Lower lobe of right lung (tissue), 2 donors: ENCODE results near the gene MEF2B. TPM values are rescaled to one million over a fixed set of nuclear protein-coding genes. Genes with fewer than 3 reads are reported as not detected.
A peak's percentile ranks its signal among the peaks of the same experiment; 100 is the strongest.
"Not testable (repeated sequence)": the region's sequence is repeated elsewhere in the genome, so short reads cannot be mapped to it uniquely, and the experiment has no call there.

Source experiments
- ATAC-seq, 2 donors: fragments of 200-7000 bp; cut with Tn5 transposase; one replicate each; pipeline ENCODE4 v1.9.1; 2020 to 2022; ENCODE audit warnings: mild to moderate bottlenecking in 2 of 2, moderate library complexity in 2 of 2
- DNase-seq: peaks from one replicate; pipeline ENCODE4 v3.0.0-alpha.2; 2020
- H3K27ac ChIP-seq: fragments of 200-600 bp; one replicate; pipeline ENCODE4 v1.8.0; 2022
- H3K27me3 ChIP-seq: fragments of 200-600 bp; one replicate; pipeline ENCODE4 v1.8.0; 2022; ENCODE audit warnings: low read depth
- H3K36me3 ChIP-seq: fragments of 200-600 bp; one replicate; pipeline ENCODE4 v1.8.0; 2022; ENCODE audit warnings: mild to moderate bottlenecking
- H3K4me1 ChIP-seq: fragments of 200-600 bp; one replicate; pipeline ENCODE4 v1.8.0; 2022
- H3K4me3 ChIP-seq: fragments of 200-600 bp; one replicate; pipeline ENCODE4 v1.8.0; 2022; ENCODE audit warnings: mild to moderate bottlenecking
- H3K9me3 ChIP-seq: fragments of 200-600 bp; one replicate; pipeline ENCODE4 v1.8.0; 2022
- intact Hi-C: fragments of 100-400 bp; cut with DNase I; formaldehyde crosslinking; loops from one replicate; pipeline ENCODE4 v1.11.0; 2022
- total RNA-seq: library from RNA; stranded (reverse); fragmentation: NEBNext Ultra II Directional; extraction: Animal tissue kit (Norgen Biotek cat#: 25700); gene quantifications from one replicate; pipeline ENCODE4 v1.2.1, GENCODE V29; 2021
- TF ChIP-seq, protein P1 (sequence below): fragments of 200-600 bp; IDR thresholded peaks from one replicate; pipeline ENCODE4 v1.8.0; 2022; ENCODE audit warnings: antibody characterized with exemption, mild to moderate bottlenecking
- donor health status: DM: no; HTN: yes; CAD: no; lungs with severe emphysema.

MEF2B gene
- total RNA-seq, 1 donor from 2014 or later, result 2.7 TPM

DNA sequence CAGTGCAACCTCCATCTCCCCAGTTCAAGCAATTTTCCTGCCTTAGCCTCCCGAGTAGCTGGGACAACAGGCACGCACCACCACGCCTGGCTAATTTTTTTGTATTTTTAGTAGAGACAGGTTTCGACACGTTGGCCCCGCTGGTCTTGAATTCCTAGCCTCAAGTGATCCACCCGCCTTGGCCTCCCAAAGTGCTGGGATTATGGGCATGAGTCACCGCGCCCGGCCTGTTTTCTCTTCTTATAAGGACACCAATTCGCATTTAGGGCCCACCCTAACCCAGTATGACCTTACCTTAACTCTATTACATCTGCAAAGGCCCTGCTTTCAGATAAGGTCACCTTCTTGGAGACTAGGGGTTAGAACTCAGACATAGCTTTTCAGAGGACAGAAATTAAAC is 66.9 kb downstream of the MEF2B start:
- H3K27me3 ChIP-seq, result no peaks in the 10 kb centered on the region
- no peaks in the 10 kb centered on the region for H3K9me3 ChIP-seq
- no peaks in the 10 kb centered on the region for H3K4me1 ChIP-seq
- TF ChIP-seq, protein P1, sequence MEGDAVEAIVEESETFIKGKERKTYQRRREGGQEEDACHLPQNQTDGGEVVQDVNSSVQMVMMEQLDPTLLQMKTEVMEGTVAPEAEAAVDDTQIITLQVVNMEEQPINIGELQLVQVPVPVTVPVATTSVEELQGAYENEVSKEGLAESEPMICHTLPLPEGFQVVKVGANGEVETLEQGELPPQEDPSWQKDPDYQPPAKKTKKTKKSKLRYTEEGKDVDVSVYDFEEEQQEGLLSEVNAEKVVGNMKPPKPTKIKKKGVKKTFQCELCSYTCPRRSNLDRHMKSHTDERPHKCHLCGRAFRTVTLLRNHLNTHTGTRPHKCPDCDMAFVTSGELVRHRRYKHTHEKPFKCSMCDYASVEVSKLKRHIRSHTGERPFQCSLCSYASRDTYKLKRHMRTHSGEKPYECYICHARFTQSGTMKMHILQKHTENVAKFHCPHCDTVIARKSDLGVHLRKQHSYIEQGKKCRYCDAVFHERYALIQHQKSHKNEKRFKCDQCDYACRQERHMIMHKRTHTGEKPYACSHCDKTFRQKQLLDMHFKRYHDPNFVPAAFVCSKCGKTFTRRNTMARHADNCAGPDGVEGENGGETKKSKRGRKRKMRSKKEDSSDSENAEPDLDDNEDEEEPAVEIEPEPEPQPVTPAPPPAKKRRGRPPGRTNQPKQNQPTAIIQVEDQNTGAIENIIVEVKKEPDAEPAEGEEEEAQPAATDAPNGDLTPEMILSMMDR, result no peak
- intact Hi-C loops, result no loop called here
- H3K4me3 ChIP-seq, result no peak overlapping the region
- DNase-seq (no peak), ATAC-seq (no peak)
- H3K36me3 ChIP-seq, result peaks cover 17% of the 10 kb centered on the region
- no peak overlapping the region for H3K27ac ChIP-seq

DNA sequence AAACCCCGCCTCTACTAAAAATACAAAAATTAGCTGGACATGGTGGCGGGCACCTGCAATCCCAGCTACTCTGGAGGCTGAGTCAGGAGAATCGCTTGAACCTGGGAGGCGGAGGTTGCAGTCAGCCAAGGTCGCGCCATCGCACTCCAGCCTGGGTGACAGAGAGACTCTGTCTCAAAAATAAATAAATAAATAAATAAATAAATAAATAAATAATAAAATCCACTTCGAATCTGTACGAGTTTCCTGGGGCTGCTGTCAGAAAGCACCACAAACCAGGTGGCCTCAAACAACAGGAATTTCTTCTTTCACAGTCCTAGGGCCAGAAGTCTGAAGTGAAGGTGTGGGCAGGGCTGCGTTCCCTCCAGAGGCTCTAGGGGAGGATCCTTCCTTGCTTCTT is 67.5 kb downstream of the MEF2B start:
- H3K4me3 ChIP-seq, intact Hi-C loops, H3K4me1 ChIP-seq, ATAC-seq, DNase-seq, H3K27ac ChIP-seq, H3K27me3 ChIP-seq, H3K9me3 ChIP-seq: not testable (repeated sequence)
- peaks cover 23% of the 10 kb centered on the region for H3K36me3 ChIP-seq

GRCh38 chr19:19101540-19101939 is 68.5 kb downstream of the MEF2B start:
- intact Hi-C loops, result no loop called here

DNA sequence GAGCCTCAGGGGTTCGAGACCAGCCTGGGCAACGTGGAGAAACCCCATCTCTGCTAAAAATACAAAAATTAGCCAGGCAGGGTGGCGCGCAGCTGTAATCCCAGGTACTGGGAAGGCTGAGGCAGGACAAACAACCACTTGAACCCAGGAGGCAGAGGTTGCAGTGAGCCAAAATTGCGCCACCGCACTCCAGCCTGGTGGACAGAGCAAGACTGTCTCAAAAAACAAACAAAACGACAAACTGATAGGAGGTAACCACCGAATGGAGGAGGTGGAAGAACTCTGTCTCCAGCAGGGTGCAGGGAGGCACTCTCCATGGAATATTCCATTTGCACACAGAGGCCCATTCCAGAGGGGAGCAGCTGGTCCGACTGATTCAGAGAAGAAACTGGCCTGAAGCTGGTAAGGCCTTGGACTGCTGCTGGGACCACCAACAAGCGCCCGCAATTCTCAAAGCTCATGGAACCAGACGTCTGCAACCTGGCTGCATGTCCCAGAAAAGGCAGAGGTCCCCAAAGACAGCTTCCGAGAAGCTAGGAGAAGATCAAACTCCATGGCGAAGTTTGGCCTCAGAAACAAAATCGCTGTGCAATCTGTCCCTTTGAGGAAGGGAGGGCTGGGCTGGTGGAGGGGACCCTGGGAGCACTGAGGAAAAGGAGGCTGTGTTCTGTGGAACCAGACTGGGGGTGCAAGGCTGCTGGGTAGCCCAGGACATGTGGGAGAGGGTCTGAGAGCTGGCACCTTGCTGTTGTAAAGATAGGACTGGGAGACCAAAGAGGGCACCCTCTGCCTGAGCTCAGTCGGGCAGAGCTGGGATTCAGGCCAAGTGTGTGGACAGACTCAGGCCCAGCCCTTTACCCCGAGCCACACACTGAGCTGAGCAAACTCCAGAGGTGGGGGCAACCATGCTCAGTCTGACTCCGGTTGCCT is 71.1 kb downstream of the MEF2B start:
- no peak for DNase-seq
- Histone ChIP-seq H3K4me3 (no peak overlapping the region), H3K27me3 (no peaks in the 10 kb centered on the region), H3K36me3 (peaks cover 41% of the 10 kb centered on the region), H3K27ac (no peak overlapping the region), H3K9me3 (no peaks in the 10 kb centered on the region), H3K4me1 (no peaks in the 10 kb centered on the region)
- peak; percentile 43 to 52 for ATAC-seq
- intact Hi-C loops, result no loop called here
- TF ChIP-seq, protein P1, result no peak

More at GRCh38 chr19:19101540-19101939, 68.5 kb downstream of the MEF2B start:
- H3K4me3 ChIP-seq, result no peak overlapping the region
- H3K9me3 ChIP-seq, result no peaks in the 10 kb centered on the region
- H3K27ac ChIP-seq, result no peak overlapping the region
- no peaks in the 10 kb centered on the region for H3K4me1 ChIP-seq
- H3K36me3 ChIP-seq, result peaks cover 34% of the 10 kb centered on the region
- no peak for ATAC-seq
- no peak for DNase-seq
- TF ChIP-seq, protein P1, result no peak
- no peaks in the 10 kb centered on the region for H3K27me3 ChIP-seq

- intact Hi-C loops, result no loop called here
Observed at GRCh38 chr19:19098084-19098702, 71.9 kb downstream of the MEF2B start.

More at GRCh38 chr19:19098084-19098702, 71.9 kb downstream of the MEF2B start:
- Histone ChIP-seq H3K27ac (no peak overlapping the region), H3K4me3 (no peak overlapping the region), H3K36me3 (peaks cover 41% of the 10 kb centered on the region), H3K4me1 (no peaks in the 10 kb centered on the region), H3K27me3 (no peaks in the 10 kb centered on the region), H3K9me3 (no peaks in the 10 kb centered on the region)
- ATAC-seq, result no peak
- TF ChIP-seq, protein P1, result no peak
- DNase-seq, result no peak
